NCI-H524 treated with DMSO at 0.1 percent for 48 hours (cell line): ENCODE data around the gene NMD3.
"Not testable (repeated sequence)": the region's sequence is repeated elsewhere in the genome, so short reads cannot be mapped to it uniquely, and the experiment has no call there.

Source experiments
- DNase-seq: peaks from one replicate; lab custom pipeline; 2025; lab: John Stamatoyannopoulos, UW

NMD3 gene

GRCh38 chr3:161220850-161221753, at the start of gene NMD3:
NMD3 (plus strand) TSS chr3:161221311; CDS start chr3:161222014, 703 bp downstream.
- DNase-seq, result peak; percentile 80

- DNase-seq, result no peak
Measured at GRCh38 chr3:161171639-161172552, 49.2 kb upstream of the NMD3 start.

- no peak for DNase-seq
Measured at GRCh38 chr3:161175506-161175905, 45.6 kb upstream of the NMD3 start.

- DNase-seq, result no peak
Measured at GRCh38 chr3:161177991-161178390, 43.1 kb upstream of the NMD3 start.

- not testable (repeated sequence) for DNase-seq
Measured at GRCh38 chr3:161181371-161181770, 39.7 kb upstream of the NMD3 start.

- DNase-seq, result no peak
Measured at GRCh38 chr3:161187046-161187445, 34.1 kb upstream of the NMD3 start.

- no peak for DNase-seq
Measured at GRCh38 chr3:161197855-161198850, 23.0 kb upstream of the NMD3 start.

- no peak for DNase-seq
Measured at GRCh38 chr3:161199926-161200325, 21.2 kb upstream of the NMD3 start.

GRCh38 chr3:161203485-161204098, 17.5 kb upstream of the NMD3 start:
- no peak for DNase-seq

- no peak for DNase-seq
Measured at GRCh38 chr3:161208931-161209330, 12.2 kb upstream of the NMD3 start.

- peak; percentile 23 for DNase-seq
Measured at GRCh38 chr3:161212171-161212771, 8.8 kb upstream of the NMD3 start.

GRCh38 chr3:161212906-161213305, 8.2 kb upstream of the NMD3 start:
- DNase-seq, result peak; percentile 36

GRCh38 chr3:161213644-161214043, 7.5 kb upstream of the NMD3 start:
- DNase-seq, result no peak

- DNase-seq, result no peak
Measured at GRCh38 chr3:161215185-161215584, 5.9 kb upstream of the NMD3 start.

- DNase-seq, result no peak
Measured at GRCh38 chr3:161217496-161217895, 3.6 kb upstream of the NMD3 start.

GRCh38 chr3:161219495-161219894, 1.6 kb upstream of the NMD3 start:
- DNase-seq, result no peak

- DNase-seq, result no peak
Measured at GRCh38 chr3:161221806-161222600, 892 bp downstream of the NMD3 start.

- no peak for DNase-seq
Measured at GRCh38 chr3:161222662-161223061, 1.6 kb downstream of the NMD3 start.

- DNase-seq, result no peak
Measured at GRCh38 chr3:161224786-161225185, 3.7 kb downstream of the NMD3 start.
